Measurements from ENCODE around the gene PRDX5. TPM values are rescaled to one million over a fixed set of nuclear protein-coding genes. Genes with fewer than 3 reads are reported as not detected.

PRDX5 gene
- total RNA-seq (100 to 1,000 TPM in 3 of 5 donors, 10 to 100 TPM in 1, 1 to 10 TPM in 1; 9.3 to 254 (median 125) TPM), polyA plus RNA-seq (100 to 1,000 TPM; 462 to 725 (median 673) TPM)
- long read RNA-seq, donor 1, transcript PRDX5-201 (6 exons, 893 nt), result major isoform, 55 of 106 reads
- long read RNA-seq, donor 1, partial matches to known transcripts, result 51 of 106 reads
- long read RNA-seq, donor 1, other reads (novel, unspliced or antisense), result 0 of 106 reads
- long read RNA-seq, donor 2, transcript PRDX5-201 (6 exons, 893 nt), result major isoform, 79 of 129 reads
- long read RNA-seq, donor 2, partial matches to known transcripts, result 43 of 129 reads
- long read RNA-seq, donor 2, other reads (novel, unspliced or antisense), result 5 of 129 reads
- long read RNA-seq, donor 3, transcript PRDX5-201 (6 exons, 893 nt), result major isoform, 64 of 102 reads
- long read RNA-seq, donor 3, partial matches to known transcripts, result 30 of 102 reads
- long read RNA-seq, donor 3, other reads (novel, unspliced or antisense), result 5 of 102 reads
- long read RNA-seq, donor 4, transcript PRDX5-201 (6 exons, 893 nt), result major isoform, 7 of 8 reads
- long read RNA-seq, donor 4, partial matches to known transcripts, result 0 of 8 reads
- long read RNA-seq, donor 4, other reads (novel, unspliced or antisense), result 0 of 8 reads
- long read RNA-seq, donor 5, transcript PRDX5-201 (6 exons, 893 nt), result major isoform, 96 of 137 reads
- long read RNA-seq, donor 5, partial matches to known transcripts, result 29 of 137 reads
- long read RNA-seq, donor 5, other reads (novel, unspliced or antisense), result 6 of 137 reads
- long read RNA-seq, donor 6, transcript PRDX5-201 (6 exons, 893 nt), result major isoform, 273 of 451 reads
- long read RNA-seq, donor 6, partial matches to known transcripts, result 146 of 451 reads
- long read RNA-seq, donor 6, other reads (novel, unspliced or antisense), result 25 of 451 reads
- long read RNA-seq, donor 7, transcript PRDX5-202 (4 exons, 463 nt), result minor isoform, 10 of 205 reads
- long read RNA-seq, donor 7, transcript PRDX5-201 (6 exons, 893 nt), result major isoform, 121 of 205 reads
- long read RNA-seq, donor 7, partial matches to known transcripts, result 65 of 205 reads
- long read RNA-seq, donor 7, other reads (novel, unspliced or antisense), result 5 of 205 reads
- long read RNA-seq, donor 8, transcript PRDX5-203 (5 exons, 596 nt), result minor isoform, 5 of 182 reads
- long read RNA-seq, donor 8, transcript PRDX5-201 (6 exons, 893 nt), result major isoform, 108 of 182 reads
- long read RNA-seq, donor 8, partial matches to known transcripts, result 57 of 182 reads
- long read RNA-seq, donor 8, other reads (novel, unspliced or antisense), result 8 of 182 reads
- long read RNA-seq, donor 9, transcript PRDX5-201 (6 exons, 893 nt), result major isoform, 80 of 154 reads
- long read RNA-seq, donor 9, partial matches to known transcripts, result 63 of 154 reads
- long read RNA-seq, donor 9, other reads (novel, unspliced or antisense), result 8 of 154 reads
- long read RNA-seq, donor 10, transcript PRDX5-201 (6 exons, 893 nt), result major isoform, 40 of 57 reads
- long read RNA-seq, donor 10, partial matches to known transcripts, result 14 of 57 reads
- long read RNA-seq, donor 10, other reads (novel, unspliced or antisense), result 0 of 57 reads

GRCh38 chr11:64317961-64318765 lies at the start of gene PRDX5:
Gene PRDX5, plus strand, starts transcription at chr11:64318121. Its CDS starts 95 bp downstream, at chr11:64318216.
- peaks cover 25 to 74% (median 60%) of the 10 kb centered on the region in 4 donors for H3K4me1 ChIP-seq
- 0 to 1% (median 1%) methylated on average over 23 to 61 of the region's 61 CpGs for WGBS, 5 donors
- intact Hi-C loops (cut with DNase I; ENCODE audit: low total_unique reads), result no loop called here

GRCh38 chr11:64268893-64269539 lies 48.9 kb upstream of the PRDX5 start:
- Histone ChIP-seq H3K4me1 (peaks cover 27 to 51% (median 46%) of the 10 kb centered on the region in 4 donors), H3K27ac (peak overlapping the region; percentile 92 to 99 (median 95)), H3K27me3 (no peaks in the 10 kb centered on the region), H3K4me3 (peak overlapping the region; percentile 63 to 81 (median 70)), H3K36me3 (peaks cover 17 to 34% (median 32%) of the 10 kb centered on the region in 4 donors), H3K9me3 (no peaks in the 10 kb centered on the region)
- 0 to 4% (median 2%) methylated on average over 14 to 34 of the region's 34 CpGs for WGBS, 5 donors
- DNase-seq, result peak; percentile 56 to 79
- intact Hi-C loops (cut with DNase I; ENCODE audit: low total_unique reads), result no loop called here
- TF ChIP-seq CTCF (IDR thresholded peaks at IDR 0.05) (no peak), POLR2A (IDR thresholded peaks at IDR 0.05) (no peak), EP300 (IDR thresholded peaks at IDR 0.05) (no peak), POLR2AphosphoS5 (IDR thresholded peaks at IDR 0.05) (no peak)

More at GRCh38 chr11:64317961-64318765, at the start of gene PRDX5:
- Histone ChIP-seq H3K27ac (peak within 1 kb of the TSS; percentile 94 to 99 (median 97)), H3K4me3 (peak within 1 kb of the TSS; percentile 69 to 81 (median 76)), H3K36me3 (peaks cover 37 to 61% (median 58%) of the 10 kb centered on the region in 4 donors), H3K9me3 (no peaks in the 10 kb centered on the region), H3K27me3 (no peaks in the 10 kb centered on the region)
- peak; percentile 97 to 99 for DNase-seq
- TF ChIP-seq CTCF (IDR thresholded peaks at IDR 0.05), result peak in 3 of 7 experiments; percentile 28 to 77 (median 57)
- no peak for TF ChIP-seq EP300 (IDR thresholded peaks at IDR 0.05)
- TF ChIP-seq POLR2A (IDR thresholded peaks at IDR 0.05), result peak in 2 of 4 donors; percentile 46 to 65
- peak; percentile 90 to 99 (median 97) for TF ChIP-seq POLR2AphosphoS5 (IDR thresholded peaks at IDR 0.05)

GRCh38 chr11:64269540-64270220 lies 48.2 kb upstream of the PRDX5 start:
- intact Hi-C loops (cut with DNase I; ENCODE audit: low total_unique reads), result no loop called here
- Histone ChIP-seq H3K4me1 (peaks cover 27 to 55% (median 51%) of the 10 kb centered on the region in 4 donors), H3K4me3 (peak overlapping the region; percentile 63 to 81 (median 70)), H3K27me3 (no peaks in the 10 kb centered on the region), H3K36me3 (peaks cover 14 to 28% (median 25%) of the 10 kb centered on the region in 4 donors), H3K27ac (peak overlapping the region; percentile 93 to 99 (median 95)), H3K9me3 (no peaks in the 10 kb centered on the region)
- 0 to 1% (median 0%) methylated on average over 26 to 58 of the region's 58 CpGs for WGBS, 5 donors
- TF ChIP-seq EP300 (IDR thresholded peaks at IDR 0.05) (no peak), POLR2A (IDR thresholded peaks at IDR 0.05) (no peak), CTCF (IDR thresholded peaks at IDR 0.05) (peak in 1 of 7 experiments; percentile 9), POLR2AphosphoS5 (IDR thresholded peaks at IDR 0.05) (peak; percentile 66 to 99 (median 95))
- peak; percentile 98 to 100 for DNase-seq

All from stomach (tissue), 19 donors.